CD4-positive, alpha-beta T cell treated with Interleukin-15 for 1 hour (primary cell): ENCODE measurements around the gene NCAM2.
"Not testable (repeated sequence)": the region's sequence is repeated elsewhere in the genome, so short reads cannot be mapped to it uniquely, and the experiment has no call there.

Experiments used
- DNase-seq: peaks from one replicate; pipeline ENCODE4 v3.0.0-alpha.2; 2020

Gene NCAM2

GRCh38 chr21:21345296-21345695, 347.1 kb downstream of the NCAM2 start:
- no peak for DNase-seq

- no peak for DNase-seq
Measured at GRCh38 chr21:21345872-21346271, 347.7 kb downstream of the NCAM2 start.

GRCh38 chr21:21366277-21366676, 368.1 kb downstream of the NCAM2 start:
- no peak for DNase-seq

GRCh38 chr21:21367583-21367982, 369.4 kb downstream of the NCAM2 start:
- no peak for DNase-seq

GRCh38 chr21:21373969-21374368, 375.8 kb downstream of the NCAM2 start:
- no peak for DNase-seq

- no peak for DNase-seq
Measured at GRCh38 chr21:21383126-21383525, 384.9 kb downstream of the NCAM2 start.

- no peak for DNase-seq
Measured at GRCh38 chr21:21384977-21385376, 386.8 kb downstream of the NCAM2 start.

GRCh38 chr21:21385404-21385803, 387.2 kb downstream of the NCAM2 start:
- no peak for DNase-seq

- DNase-seq = no peak
Measured at GRCh38 chr21:21387916-21388315, 389.7 kb downstream of the NCAM2 start.

- no peak for DNase-seq
Measured at GRCh38 chr21:21394064-21394463, 395.9 kb downstream of the NCAM2 start.

GRCh38 chr21:21396424-21396823, 398.2 kb downstream of the NCAM2 start:
- DNase-seq = no peak

GRCh38 chr21:21397464-21397863, 399.3 kb downstream of the NCAM2 start:
- peak; percentile 15 for DNase-seq

GRCh38 chr21:21401444-21401843, 403.2 kb downstream of the NCAM2 start:
- no peak for DNase-seq

- not testable (repeated sequence) for DNase-seq
Measured at GRCh38 chr21:21402187-21402586, 404.0 kb downstream of the NCAM2 start.

GRCh38 chr21:21404261-21404660, 406.1 kb downstream of the NCAM2 start:
- not testable (repeated sequence) for DNase-seq

GRCh38 chr21:21406921-21407320, 408.7 kb downstream of the NCAM2 start:
- DNase-seq = no peak

- DNase-seq = no peak
Measured at GRCh38 chr21:21412096-21412495, 413.9 kb downstream of the NCAM2 start.

- no peak for DNase-seq
Measured at GRCh38 chr21:21415741-21416140, 417.5 kb downstream of the NCAM2 start.

- DNase-seq = no peak
Measured at GRCh38 chr21:21434944-21435343, 436.7 kb downstream of the NCAM2 start.

GRCh38 chr21:21436012-21436534, 437.9 kb downstream of the NCAM2 start:
- DNase-seq = no peak

GRCh38 chr21:21439761-21440160, 441.6 kb downstream of the NCAM2 start:
- DNase-seq = no peak

- no peak for DNase-seq
Measured at GRCh38 chr21:21457077-21457476, 458.9 kb downstream of the NCAM2 start.

- no peak for DNase-seq
Measured at GRCh38 chr21:21458124-21458631, 460.0 kb downstream of the NCAM2 start.

GRCh38 chr21:21460979-21461378, 462.8 kb downstream of the NCAM2 start:
- no peak for DNase-seq

GRCh38 chr21:21463456-21463855, 465.2 kb downstream of the NCAM2 start:
- no peak for DNase-seq
